Loucy (cell line): ENCODE data around the gene RIPOR2.

ENCODE experiments used
- H2AFZ ChIP-seq: fragments of 200-600 bp; sonication (generic); 2 replicates; pipeline ENCODE4 v1.6.0; 2016; ENCODE audit warnings: antibody characterized with exemption, mild to moderate bottlenecking, low read length, moderate library complexity
- H3F3A ChIP-seq: fragments of 200-600 bp; 2 replicates; pipeline ENCODE4 v1.6.0; 2016; ENCODE audit warnings: antibody characterized with exemption, low read depth, mild to moderate bottlenecking
- H3K27me3 ChIP-seq: fragments of 200-600 bp; sonication (generic); 2 replicates; pipeline ENCODE4 v1.6.1; 2014; ENCODE audit warnings: low read length, mild to moderate bottlenecking; ENCODE audit not compliant: insufficient read depth, poor library complexity, severe bottlenecking
- H3K36me3 ChIP-seq: fragments of 200-600 bp; sonication (generic); 2 replicates; pipeline ENCODE4 v1.6.1; 2016; ENCODE audit warnings: low read length; ENCODE audit not compliant: insufficient read depth
- H3K4me1 ChIP-seq: fragments of 200-600 bp; sonication (generic); 2 replicates; pipeline ENCODE4 v1.5.1; 2014; ENCODE audit warnings: low read length, mild to moderate bottlenecking; ENCODE audit not compliant: insufficient read depth, poor library complexity, severe bottlenecking
- H3K4me2 ChIP-seq: fragments of 200-600 bp; sonication (generic); 2 replicates; pipeline ENCODE4 v1.6.0; 2014; ENCODE audit warnings: antibody characterized with exemption, low read length, low read depth, mild to moderate bottlenecking; ENCODE audit not compliant: poor library complexity, severe bottlenecking
- H3K4me3 ChIP-seq: fragments of 200-600 bp; sonication (generic); 2 replicates; pipeline ENCODE4 v1.5.1; 2014; ENCODE audit warnings: low read length, mild to moderate bottlenecking, mixed read lengths; ENCODE audit not compliant: poor library complexity, severe bottlenecking
- H3K79me2 ChIP-seq: fragments of 200-600 bp; sonication (generic); 2 replicates; pipeline ENCODE4 v1.6.1; 2014; ENCODE audit warnings: low read length; ENCODE audit not compliant: insufficient read depth
- H3K9ac ChIP-seq: fragments of 200-600 bp; sonication (generic); 2 replicates; pipeline ENCODE4 v1.6.0; 2014; ENCODE audit warnings: mild to moderate bottlenecking, low read depth, low read length, moderate library complexity; ENCODE audit not compliant: poor library complexity, severe bottlenecking
- H3K9me2 ChIP-seq: fragments of 200-600 bp; sonication (generic); replicated peaks from 2 replicates; pipeline ENCODE4 v1.6.1; 2016; ENCODE audit warnings: low read depth, low read length, mixed read lengths
- H3K9me3 ChIP-seq: fragments of 200-600 bp; sonication (generic); 2 replicates; pipeline ENCODE4 v1.6.1; 2014; ENCODE audit warnings: mild to moderate bottlenecking, antibody characterized with exemption, low read length, low read depth; ENCODE audit not compliant: insufficient read depth
- H4K20me1 ChIP-seq: fragments of 200-600 bp; sonication (generic); 2 replicates; pipeline ENCODE4 v1.6.0; 2014; ENCODE audit warnings: antibody characterized with exemption, low read length, mild to moderate bottlenecking; ENCODE audit not compliant: insufficient read depth, poor library complexity, severe bottlenecking
- CTCF ChIP-seq: fragments of 200-600 bp; sonication (generic); conservative IDR thresholded peaks from 2 replicates; pipeline ENCODE4 v1.5.1; 2014; ENCODE audit warnings: mild to moderate bottlenecking, antibody characterized with exemption, low read length
- EZH2phosphoT487 ChIP-seq: fragments of 200-600 bp; IDR thresholded peaks from 2 replicates; pipeline ENCODE4 v1.6.1; 2018; ENCODE audit warnings: antibody characterized with exemption, mild to moderate bottlenecking, moderate library complexity, borderline replicate concordance

RIPOR2 gene

GRCh38 chr6:24899136-24899996 lies 36.4 kb downstream of the RIPOR2 start:
- Histone ChIP-seq H2AFZ (no peak overlapping the region), H3K79me2 (peaks cover 32% of the 10 kb centered on the region; the same call in 1 of the 2 replicates), H3K9ac (no peak overlapping the region), H4K20me1 (peaks cover 3% of the 10 kb centered on the region), H3K4me1 (peaks cover 10% of the 10 kb centered on the region), H3K9me3 (no peaks in the 10 kb centered on the region), H3K4me2 (no peak overlapping the region), H3K9me2 (no peaks in the 10 kb centered on the region), H3K36me3 (peaks cover 30% of the 10 kb centered on the region; the same call in 1 of the 2 replicates), H3K4me3 (no peak overlapping the region), H3K27me3 (no peaks in the 10 kb centered on the region), H3F3A (no peaks in the 10 kb centered on the region)
- no peak for TF ChIP-seq CTCF
- no peak for TF ChIP-seq EZH2phosphoT487

GRCh38 chr6:24898676-24899075 lies 37.1 kb downstream of the RIPOR2 start:
- H3K36me3 ChIP-seq, result peaks cover 23% of the 10 kb centered on the region; the same call in 1 of the 2 replicates
- no peak overlapping the region for H3K9ac ChIP-seq
- peaks cover 10% of the 10 kb centered on the region for H4K20me1 ChIP-seq
- no peaks in the 10 kb centered on the region for H3F3A ChIP-seq
- H3K9me3 ChIP-seq, result no peaks in the 10 kb centered on the region
- no peaks in the 10 kb centered on the region for H3K27me3 ChIP-seq
- no peak overlapping the region for H2AFZ ChIP-seq
- peaks cover 33% of the 10 kb centered on the region; the same call in 1 of the 2 replicates for H3K79me2 ChIP-seq
- H3K9me2 ChIP-seq, result no peaks in the 10 kb centered on the region
- H3K4me2 ChIP-seq, result no peak overlapping the region
- H3K4me3 ChIP-seq, result no peak overlapping the region
- H3K4me1 ChIP-seq, result peaks cover 17% of the 10 kb centered on the region
- TF ChIP-seq EZH2phosphoT487, result no peak
- no peak for TF ChIP-seq CTCF

- Histone ChIP-seq H4K20me1 (peaks cover 17% of the 10 kb centered on the region), H3K79me2 (peaks cover 40% of the 10 kb centered on the region; the same call in 1 of the 2 replicates), H3K27me3 (no peaks in the 10 kb centered on the region), H3K4me3 (no peak overlapping the region), H3K9ac (no peak overlapping the region), H3F3A (no peaks in the 10 kb centered on the region), H3K9me2 (no peaks in the 10 kb centered on the region), H3K4me1 (peaks cover 28% of the 10 kb centered on the region), H3K9me3 (no peaks in the 10 kb centered on the region), H2AFZ (no peak overlapping the region), H3K36me3 (peaks cover 22% of the 10 kb centered on the region; the same call in 1 of the 2 replicates), H3K4me2 (no peak overlapping the region)
- TF ChIP-seq EZH2phosphoT487 (no peak), CTCF (no peak)
Observed at GRCh38 chr6:24897186-24897585, 38.6 kb downstream of the RIPOR2 start.
